Fibroblast of skin of right quadriceps (primary cell): ENCODE data around the gene RUVBL1.
"Not testable (repeated sequence)": the region's sequence is repeated elsewhere in the genome, so short reads cannot be mapped to it uniquely, and the experiment has no call there.

Experiments used
- DNase-seq: peaks from one replicate; pipeline ENCODE4 v3.0.0-alpha.2; 2013

RUVBL1 gene

GRCh38 chr3:128123538-128124368 lies at the start of gene RUVBL1:
TSS of gene RUVBL1 (minus strand) at chr3:128123812. CDS start at chr3:128123724, 88 bp downstream.
- DNase-seq: peak; percentile 98

- no peak for DNase-seq
These were observed 49.6 kb upstream of the RUVBL1 start for GRCh38 chr3:128173200-128173599.

GRCh38 chr3:128170866-128171516 lies 47.4 kb upstream of the RUVBL1 start:
- DNase-seq: peak; percentile 73

DNA sequence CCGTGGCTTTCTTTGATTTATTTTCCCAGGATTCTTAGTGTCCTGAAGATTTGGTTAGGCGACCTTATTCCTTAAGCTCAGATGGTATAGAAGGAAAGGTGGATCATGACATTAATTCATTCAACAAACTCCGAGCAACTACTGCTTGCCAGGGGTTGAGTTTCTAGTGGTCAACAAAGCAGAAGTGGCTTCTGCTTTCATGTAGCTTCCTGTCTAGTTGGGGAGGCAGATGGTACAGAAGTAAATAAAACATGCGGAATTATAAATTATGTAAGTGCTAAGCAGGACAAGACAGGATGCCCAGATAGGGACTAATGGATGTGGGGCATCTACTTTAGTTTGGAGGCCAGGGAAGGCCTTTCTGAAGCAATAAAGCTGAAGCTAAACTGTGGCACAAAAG lies 45.2 kb upstream of the RUVBL1 start:
- no peak for DNase-seq

- DNase-seq: no peak
These were observed 44.5 kb upstream of the RUVBL1 start for GRCh38 chr3:128167973-128168674.

- DNase-seq: no peak
These were observed 44.0 kb upstream of the RUVBL1 start for GRCh38 chr3:128167646-128167972.

- DNase-seq: no peak
These were observed 43.4 kb upstream of the RUVBL1 start for GRCh38 chr3:128166971-128167453.

DNA sequence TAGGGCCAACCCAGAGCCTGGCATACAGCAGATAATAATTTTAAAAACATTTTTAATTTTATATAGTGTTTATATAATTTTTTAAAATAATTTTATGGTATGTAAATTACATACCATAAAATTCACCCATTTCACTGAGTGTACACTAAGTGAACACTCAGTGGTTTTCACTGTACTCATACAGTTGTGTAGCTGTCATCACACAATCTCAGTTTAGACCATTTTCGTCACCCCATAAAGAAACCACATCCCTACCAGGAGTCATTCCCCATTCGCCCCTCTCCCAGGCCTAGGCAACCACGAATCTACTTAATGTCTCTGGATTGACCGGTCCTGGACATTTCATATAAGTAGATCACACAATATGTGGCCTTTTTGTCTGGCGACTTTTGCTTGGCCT lies 39.8 kb upstream of the RUVBL1 start:
- DNase-seq: no peak

GRCh38 chr3:128160661-128161060 lies 37.0 kb upstream of the RUVBL1 start:
- no peak for DNase-seq

DNA sequence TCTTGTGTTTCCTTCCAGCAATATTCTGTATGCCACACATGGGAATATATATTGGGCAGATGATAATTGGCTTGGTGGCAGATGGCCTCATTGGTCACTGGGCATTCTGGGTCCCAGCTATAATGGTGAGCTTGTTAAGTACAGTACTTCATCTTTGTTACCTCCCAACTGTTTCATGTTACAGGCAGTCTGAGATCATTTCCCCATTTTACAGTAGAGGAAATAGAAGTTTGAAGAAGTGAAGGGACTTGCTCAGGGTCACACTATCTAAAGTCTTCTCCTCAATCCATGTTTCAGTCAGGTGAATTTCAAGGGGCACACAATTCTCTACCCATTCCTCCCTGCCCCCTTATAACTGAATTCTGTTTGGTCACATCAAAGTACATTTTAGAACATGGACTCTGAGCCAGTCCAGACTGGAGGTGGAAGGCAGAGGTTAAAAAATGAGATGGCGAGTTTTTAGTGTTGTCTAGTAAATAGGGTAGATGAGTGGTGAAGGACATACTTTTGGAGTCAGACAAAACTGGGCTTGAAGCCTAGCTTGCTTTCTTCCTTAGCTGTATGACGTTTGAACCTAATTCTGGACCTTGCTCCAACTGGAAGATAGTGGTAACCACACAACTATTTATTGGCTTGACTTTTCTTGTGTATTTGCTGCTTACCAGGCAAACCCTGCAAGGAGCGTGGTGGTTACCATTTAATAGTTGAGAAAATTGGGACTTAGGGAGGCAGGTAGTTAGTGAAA lies 32.2 kb upstream of the RUVBL1 start:
- no peak for DNase-seq

- DNase-seq: not testable (repeated sequence)
These were observed 30.7 kb upstream of the RUVBL1 start for GRCh38 chr3:128154354-128154753.

DNA sequence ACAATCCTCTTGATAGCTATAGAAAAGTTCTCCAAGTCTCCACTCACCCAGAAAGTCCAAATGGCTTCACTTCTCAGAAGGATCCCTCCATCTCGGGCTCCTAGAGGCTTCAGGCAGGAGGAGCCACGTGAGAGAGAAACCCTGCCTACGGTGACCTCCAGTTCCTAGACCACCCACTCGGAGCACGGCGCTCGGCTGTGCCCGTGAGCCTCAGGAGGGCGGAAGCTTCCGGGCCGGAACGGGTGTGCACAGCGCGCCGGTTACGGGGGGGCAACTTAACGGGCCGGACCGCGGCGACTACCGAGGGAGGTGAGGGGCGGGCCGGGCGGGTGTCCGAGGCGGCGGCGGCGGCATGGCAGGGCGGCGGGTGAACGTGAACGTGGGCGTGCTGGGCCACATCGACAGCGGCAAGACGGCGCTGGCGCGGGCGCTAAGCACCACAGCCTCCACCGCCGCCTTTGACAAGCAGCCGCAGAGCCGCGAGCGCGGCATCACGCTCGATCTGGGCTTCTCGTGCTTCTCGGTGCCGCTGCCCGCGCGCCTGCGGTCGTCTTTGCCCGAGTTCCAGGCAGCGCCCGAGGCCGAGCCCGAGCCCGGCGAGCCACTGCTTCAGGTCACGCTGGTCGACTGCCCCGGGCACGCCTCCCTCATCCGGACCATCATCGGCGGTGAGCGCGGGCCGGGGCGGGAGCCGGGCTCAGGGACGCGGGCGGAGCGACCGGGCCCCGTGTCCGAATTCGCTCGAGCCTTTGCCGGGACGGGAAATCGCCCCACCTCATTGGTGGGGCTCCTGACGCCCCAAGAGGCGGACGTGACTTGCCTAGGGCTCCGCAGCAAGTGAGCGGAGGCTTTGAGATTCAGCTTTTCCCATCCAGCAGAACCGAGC lies 29.8 kb upstream of the RUVBL1 start, which contains the start of gene EEFSEC:
Gene EEFSEC, plus strand, starts transcription at position 326 of the 886 bp plus-strand sequence. Its CDS starts 27 bp downstream, at position 353.
- DNase-seq: peak; percentile 76

- DNase-seq: peak; percentile 71
These were observed 29.0 kb upstream of the RUVBL1 start for GRCh38 chr3:128152419-128153155.

DNA sequence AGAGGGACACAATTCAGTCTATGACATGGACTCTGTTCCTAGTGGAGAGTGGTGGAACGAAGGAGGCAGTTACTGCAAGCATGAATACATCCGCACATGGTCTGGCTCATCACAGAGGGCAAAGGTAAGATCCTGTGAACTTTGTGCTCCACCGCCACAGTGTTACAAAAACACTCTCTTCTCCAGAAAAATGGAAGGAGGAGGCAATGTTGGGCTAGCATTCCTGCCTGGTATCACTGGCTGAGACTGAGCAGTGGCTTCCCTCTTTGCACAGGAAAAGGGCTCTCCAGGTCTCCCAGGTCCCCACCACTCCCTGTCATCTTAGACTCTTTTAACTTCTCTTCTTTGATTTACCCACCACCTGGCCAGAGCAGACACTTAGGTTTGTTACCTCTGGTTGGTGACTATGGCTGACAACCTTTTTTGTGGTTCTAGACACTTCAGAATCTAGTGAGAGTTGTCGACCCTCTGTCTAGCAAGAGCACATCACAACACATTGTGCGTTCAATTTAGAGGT lies 28.2 kb upstream of the RUVBL1 start:
- DNase-seq: no peak

GRCh38 chr3:128149650-128150049 lies 26.0 kb upstream of the RUVBL1 start:
- DNase-seq: no peak

- DNase-seq: no peak
These were observed 22.6 kb upstream of the RUVBL1 start for GRCh38 chr3:128146201-128146600.

DNA sequence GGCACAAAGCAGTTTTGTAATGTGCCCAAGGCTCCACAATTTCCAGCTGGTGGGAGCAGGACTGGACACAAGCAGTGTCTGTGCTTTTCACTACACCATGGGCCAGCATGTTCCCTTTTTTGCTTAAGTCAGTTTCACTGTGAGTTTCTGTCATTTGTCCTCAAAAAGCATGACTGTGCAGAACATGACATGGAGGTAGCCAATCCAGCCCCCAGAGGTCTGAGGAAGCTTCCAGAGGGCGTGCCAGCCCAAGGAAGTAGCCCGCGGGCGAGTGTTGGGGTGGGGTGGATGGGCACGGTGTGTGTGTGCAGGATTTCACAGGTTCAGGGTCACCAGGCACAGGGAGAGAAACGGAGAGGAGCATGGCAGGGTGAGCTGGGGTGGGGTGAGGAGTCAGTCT lies 21.7 kb upstream of the RUVBL1 start:
- DNase-seq: no peak

- no peak for DNase-seq
These were observed 21.0 kb upstream of the RUVBL1 start for GRCh38 chr3:128144512-128145187.

- no peak for DNase-seq
These were observed 19.9 kb upstream of the RUVBL1 start for GRCh38 chr3:128143496-128143895.

- peak; percentile 68 for DNase-seq
These were observed 9.8 kb upstream of the RUVBL1 start for GRCh38 chr3:128133273-128133883.
